Measurements from ENCODE around the gene TPM1. TPM values are rescaled to one million over a fixed set of nuclear protein-coding genes. Genes with fewer than 3 reads are reported as not detected.
A peak's percentile ranks its signal among the peaks of the same experiment; 100 is the strongest.

Gene TPM1
- total RNA-seq, 4 donors from 2014 or later: 167 to 702 (median 252) TPM

DNA sequence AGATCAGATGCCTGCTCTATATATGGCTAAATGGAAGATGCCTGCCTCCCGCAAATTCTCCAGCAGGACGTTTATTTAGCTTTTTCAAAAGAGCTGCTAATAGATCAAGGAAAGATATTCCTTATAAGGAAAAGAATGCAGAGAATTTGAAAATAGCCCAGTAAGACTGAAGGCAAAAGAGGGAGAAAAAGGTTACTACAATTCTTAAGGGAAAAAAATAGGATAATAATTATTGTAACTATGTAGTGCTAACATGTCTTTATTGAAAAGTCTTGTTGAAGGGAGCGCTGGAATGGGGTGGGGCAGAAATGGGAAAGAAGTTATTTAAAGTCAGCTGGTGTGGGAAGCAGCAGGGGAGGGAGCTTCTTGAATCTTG is 2.9 kb downstream of the TPM1 start:
- DNase-seq (ENCODE audit: low spot score): no peak
- TF ChIP-seq, protein P1, sequence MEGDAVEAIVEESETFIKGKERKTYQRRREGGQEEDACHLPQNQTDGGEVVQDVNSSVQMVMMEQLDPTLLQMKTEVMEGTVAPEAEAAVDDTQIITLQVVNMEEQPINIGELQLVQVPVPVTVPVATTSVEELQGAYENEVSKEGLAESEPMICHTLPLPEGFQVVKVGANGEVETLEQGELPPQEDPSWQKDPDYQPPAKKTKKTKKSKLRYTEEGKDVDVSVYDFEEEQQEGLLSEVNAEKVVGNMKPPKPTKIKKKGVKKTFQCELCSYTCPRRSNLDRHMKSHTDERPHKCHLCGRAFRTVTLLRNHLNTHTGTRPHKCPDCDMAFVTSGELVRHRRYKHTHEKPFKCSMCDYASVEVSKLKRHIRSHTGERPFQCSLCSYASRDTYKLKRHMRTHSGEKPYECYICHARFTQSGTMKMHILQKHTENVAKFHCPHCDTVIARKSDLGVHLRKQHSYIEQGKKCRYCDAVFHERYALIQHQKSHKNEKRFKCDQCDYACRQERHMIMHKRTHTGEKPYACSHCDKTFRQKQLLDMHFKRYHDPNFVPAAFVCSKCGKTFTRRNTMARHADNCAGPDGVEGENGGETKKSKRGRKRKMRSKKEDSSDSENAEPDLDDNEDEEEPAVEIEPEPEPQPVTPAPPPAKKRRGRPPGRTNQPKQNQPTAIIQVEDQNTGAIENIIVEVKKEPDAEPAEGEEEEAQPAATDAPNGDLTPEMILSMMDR (IDR thresholded peaks at IDR 0.05): no peak
- ATAC-seq (ENCODE audit: low FRiP score): no peak

DNA sequence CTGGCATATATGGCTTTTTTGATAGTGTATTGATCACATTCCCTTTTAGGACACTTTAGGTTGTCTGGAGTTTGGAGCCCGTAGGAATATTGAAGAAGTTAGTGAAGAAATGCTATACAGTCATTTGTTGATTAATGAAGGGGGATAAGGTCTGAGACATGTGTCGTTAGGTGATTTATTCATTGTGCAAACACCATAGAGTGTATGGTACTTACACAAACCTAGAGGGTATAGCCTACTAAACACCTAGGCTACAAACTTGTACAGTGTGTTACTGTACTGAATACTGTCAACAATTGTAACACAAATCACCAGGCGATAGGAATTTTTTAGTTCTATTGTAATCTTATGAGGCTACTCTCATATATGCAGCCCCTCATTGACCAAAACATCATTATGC is 3.3 kb downstream of the TPM1 start:
- TF ChIP-seq, protein P1 (IDR thresholded peaks at IDR 0.05): no peak
- no peak for DNase-seq (ENCODE audit: low spot score)
- ATAC-seq (ENCODE audit: low FRiP score): no peak

DNA sequence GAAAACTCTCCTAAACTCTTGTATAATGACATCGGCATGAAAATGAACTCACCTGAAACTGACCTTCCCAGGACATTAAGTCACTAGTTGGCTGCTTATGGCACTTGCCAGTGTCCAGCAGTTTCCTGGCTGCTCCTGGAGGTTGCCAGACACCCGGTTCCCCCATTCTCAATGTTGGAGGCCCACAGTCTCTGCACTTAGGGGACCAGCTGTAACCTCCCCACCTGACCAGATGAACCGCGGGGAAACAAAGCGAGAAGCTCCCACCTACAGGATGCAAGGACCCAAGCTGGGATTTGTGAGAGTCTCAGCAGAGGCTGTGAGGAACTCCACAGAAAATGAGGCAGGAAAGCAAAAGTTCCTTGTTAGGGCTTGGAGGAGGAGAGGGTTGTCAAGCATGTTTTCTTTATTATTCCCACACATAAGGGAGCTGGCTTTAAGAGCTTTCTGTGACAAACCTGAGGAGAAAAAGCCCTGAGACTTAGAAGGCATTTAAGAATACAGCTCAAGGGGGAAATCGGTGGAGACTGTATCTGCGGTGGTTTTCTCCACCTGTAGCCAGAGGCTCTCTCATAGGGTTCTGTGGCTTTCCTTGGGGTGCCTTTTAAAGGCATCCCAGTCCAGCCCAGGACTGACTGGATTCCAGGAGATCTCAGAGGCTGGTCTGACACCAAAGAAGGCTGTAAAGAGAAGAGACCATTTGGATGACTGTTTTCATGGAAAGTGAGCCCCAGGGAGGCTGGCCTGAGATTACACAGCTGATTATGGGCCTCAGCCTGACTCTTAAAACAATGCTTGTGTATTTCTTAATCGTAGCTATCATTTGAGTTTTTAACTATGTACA is 4.6 kb downstream of the TPM1 start:
- DNase-seq (ENCODE audit: low spot score) (no peak), ATAC-seq (ENCODE audit: low FRiP score) (no peak)
- TF ChIP-seq, protein P1 (IDR thresholded peaks at IDR 0.05): no peak

DNA sequence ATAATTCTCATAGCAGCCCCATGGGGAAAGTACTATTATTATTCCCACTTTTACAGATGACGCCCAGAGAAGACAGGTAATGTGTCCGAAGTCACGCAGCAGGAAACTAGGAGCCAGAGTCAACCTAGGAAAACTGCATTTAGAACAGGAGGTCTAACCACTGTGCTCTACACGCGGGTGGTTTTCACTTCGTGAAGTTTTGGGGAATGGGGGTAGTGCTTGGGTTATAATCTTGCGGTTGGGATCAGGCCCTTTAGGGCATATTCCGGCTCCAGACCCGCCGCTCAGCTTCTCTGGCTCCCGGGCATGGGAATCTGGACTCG is 5.2 kb downstream of the TPM1 start:
- TF ChIP-seq, protein P1 (IDR thresholded peaks at IDR 0.05): no peak
- ATAC-seq (ENCODE audit: low FRiP score): no peak
- no peak for DNase-seq (ENCODE audit: low spot score)

DNA sequence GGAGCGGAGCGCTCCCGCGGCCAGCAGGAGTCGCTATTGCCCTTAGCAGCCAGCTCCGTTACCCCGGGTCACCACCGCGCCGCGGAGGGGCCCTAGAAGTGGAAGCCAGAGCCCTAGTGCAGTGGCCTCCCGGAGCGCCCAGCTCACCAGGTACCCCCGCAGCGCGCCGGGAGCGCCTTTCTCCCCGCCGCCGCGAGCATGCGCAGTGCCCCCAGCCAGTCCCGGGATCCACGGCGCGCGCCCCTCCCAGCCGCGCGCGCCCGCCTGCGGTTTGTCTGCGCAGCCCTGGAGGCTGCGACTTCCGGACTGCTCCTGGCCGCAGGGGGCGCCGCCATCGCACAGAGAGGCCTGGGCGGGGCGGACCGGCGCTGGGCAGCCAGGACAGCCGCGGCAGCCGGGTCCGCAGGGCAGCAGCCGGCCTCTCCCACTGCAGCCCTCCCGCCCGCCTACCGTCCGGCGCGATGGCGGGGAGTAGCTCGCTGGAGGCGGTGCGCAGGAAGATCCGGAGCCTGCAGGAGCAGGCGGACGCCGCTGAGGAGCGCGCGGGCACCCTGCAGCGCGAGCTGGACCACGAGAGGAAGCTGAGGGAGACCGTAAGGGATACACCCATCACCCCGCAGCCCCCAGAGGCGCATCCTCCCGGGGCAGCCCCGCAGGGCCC is 5.7 kb downstream of the TPM1 start:
- peak; percentile 93 for ATAC-seq (ENCODE audit: low FRiP score)
- TF ChIP-seq, protein P1 (IDR thresholded peaks at IDR 0.05): peak in 2 of 3 donors; percentile 60 to 88
- peak; percentile 78 for DNase-seq (ENCODE audit: low spot score)

DNA sequence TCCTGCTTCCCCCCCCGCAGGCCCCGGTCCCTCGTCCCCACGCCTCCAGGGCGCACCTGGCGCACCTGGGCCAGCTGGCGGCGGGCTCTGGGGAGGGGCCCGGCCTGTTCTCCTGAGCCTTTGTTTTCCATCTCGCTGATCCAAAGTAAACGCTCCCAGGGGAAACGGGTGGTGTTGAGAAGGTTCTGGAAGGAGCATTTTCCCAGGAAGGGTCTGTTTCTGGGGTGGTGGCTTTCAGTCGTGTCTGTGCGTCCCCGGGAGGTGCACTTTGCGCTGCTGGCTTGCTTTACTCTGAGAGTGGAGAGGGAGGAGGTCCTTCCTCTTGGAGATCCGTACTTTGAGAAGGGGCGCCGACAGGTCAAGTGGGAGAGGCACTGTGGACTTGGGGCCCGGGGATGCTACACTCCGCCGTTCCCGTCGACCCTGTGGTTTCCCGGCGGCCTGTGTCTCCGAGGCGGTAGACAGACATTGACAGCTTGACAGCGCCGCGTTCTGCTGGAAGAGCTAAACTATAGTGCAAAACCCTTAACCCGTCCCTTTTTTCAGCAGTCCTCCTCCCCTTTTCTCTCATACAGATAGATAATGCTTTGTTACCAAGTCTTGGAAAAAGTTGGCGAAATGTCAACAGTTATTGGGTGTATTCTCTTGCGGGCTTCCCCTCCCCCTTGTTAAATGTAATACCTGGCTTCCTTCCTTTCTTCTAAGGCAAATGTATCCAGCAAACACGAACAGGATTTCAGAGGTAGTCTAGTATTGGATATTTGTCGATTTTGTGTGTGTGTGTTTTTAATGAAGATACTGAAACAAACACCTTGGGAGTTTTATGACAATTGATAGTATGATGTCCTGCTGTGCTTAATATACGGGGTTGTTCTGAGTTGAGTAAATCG is 6.5 kb downstream of the TPM1 start:
- ATAC-seq (ENCODE audit: low FRiP score): no peak
- TF ChIP-seq, protein P1 (IDR thresholded peaks at IDR 0.05): no peak
- DNase-seq (ENCODE audit: low spot score): no peak
